Measurements from ENCODE around the gene ALG14.

ALG14 gene

DNA sequence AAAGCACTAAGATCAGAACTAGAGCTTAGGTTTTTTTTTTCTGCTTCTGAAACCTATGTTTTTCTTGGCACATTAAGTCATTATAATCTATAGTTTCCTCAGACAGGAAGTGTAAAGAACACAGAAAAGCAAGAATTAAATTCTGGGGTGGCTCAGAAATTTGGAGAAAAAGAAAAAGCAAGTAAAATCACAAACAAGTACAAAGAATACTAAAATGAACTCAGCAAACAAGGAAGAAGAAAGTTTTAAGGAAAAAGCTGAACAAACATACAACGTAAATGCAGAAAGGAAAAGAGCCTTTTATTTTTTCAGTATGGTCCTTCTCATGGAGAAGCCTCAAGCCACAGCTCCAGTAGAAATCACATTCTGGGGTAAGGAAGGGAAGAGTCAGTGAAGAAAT is 137.3 kb downstream of the ALG14 start:
- peaks cover 17% of the 10 kb centered on the region for H3K4me1 ChIP-seq (ENCODE audit: insufficient read depth, low read length)
- no peak overlapping the region for H3K27ac ChIP-seq (ENCODE audit: low read depth, low read length)

GRCh38 chr1:94935034-94935433 is 137.7 kb downstream of the ALG14 start:
- H3K4me3 ChIP-seq (ENCODE audit: low read length) = no peak overlapping the region
- no peaks in the 10 kb centered on the region for H3K27me3 ChIP-seq (ENCODE audit: insufficient read depth, low read length)
- H3K27ac ChIP-seq (ENCODE audit: low read depth, low read length) = no peak overlapping the region
- H3K9ac ChIP-seq (ENCODE audit: low read depth, low read length) = no peak overlapping the region
- H3K36me3 ChIP-seq (ENCODE audit: insufficient read depth, low read length) = 0 out of 2 replicates have a peak, but pooled peaks cover 4% of the 10 kb centered on the region
- H3K4me1 ChIP-seq (ENCODE audit: insufficient read depth, low read length) = peaks cover 18% of the 10 kb centered on the region
- H3K9me3 ChIP-seq (ENCODE audit: insufficient read depth, low read depth, low read length) = no peaks in the 10 kb centered on the region
- WGBS = 67% methylated on average over 1 of the region's 1 CpG

More for the DNA sequence above, 137.3 kb downstream of the ALG14 start:
- 0 out of 2 replicates have a peak, but pooled peaks cover 4% of the 10 kb centered on the region for H3K36me3 ChIP-seq (ENCODE audit: insufficient read depth, low read length)
- no peak overlapping the region for H3K4me3 ChIP-seq (ENCODE audit: low read length)
- no peaks in the 10 kb centered on the region for H3K9me3 ChIP-seq (ENCODE audit: insufficient read depth, low read depth, low read length)
- 100% methylated on average over 1 of the region's 1 CpG for WGBS
- H3K27me3 ChIP-seq (ENCODE audit: insufficient read depth, low read length) = no peaks in the 10 kb centered on the region
- no peak overlapping the region; the same call in 1 of the 2 replicates for H3K9ac ChIP-seq (ENCODE audit: low read depth, low read length)

GRCh38 chr1:94934551-94934950 is 138.2 kb downstream of the ALG14 start:
- peaks cover 23% of the 10 kb centered on the region for H3K4me1 ChIP-seq (ENCODE audit: insufficient read depth, low read length)
- H3K9ac ChIP-seq (ENCODE audit: low read depth, low read length) = no peak overlapping the region
- no peak overlapping the region for H3K4me3 ChIP-seq (ENCODE audit: low read length)
- WGBS = 95% methylated on average over 2 of the region's 2 CpGs
- H3K36me3 ChIP-seq (ENCODE audit: insufficient read depth, low read length) = 0 out of 2 replicates have a peak, but pooled peaks cover 4% of the 10 kb centered on the region
- no peaks in the 10 kb centered on the region for H3K27me3 ChIP-seq (ENCODE audit: insufficient read depth, low read length)
- no peaks in the 10 kb centered on the region for H3K9me3 ChIP-seq (ENCODE audit: insufficient read depth, low read depth, low read length)
- H3K27ac ChIP-seq (ENCODE audit: low read depth, low read length) = no peak overlapping the region

DNA sequence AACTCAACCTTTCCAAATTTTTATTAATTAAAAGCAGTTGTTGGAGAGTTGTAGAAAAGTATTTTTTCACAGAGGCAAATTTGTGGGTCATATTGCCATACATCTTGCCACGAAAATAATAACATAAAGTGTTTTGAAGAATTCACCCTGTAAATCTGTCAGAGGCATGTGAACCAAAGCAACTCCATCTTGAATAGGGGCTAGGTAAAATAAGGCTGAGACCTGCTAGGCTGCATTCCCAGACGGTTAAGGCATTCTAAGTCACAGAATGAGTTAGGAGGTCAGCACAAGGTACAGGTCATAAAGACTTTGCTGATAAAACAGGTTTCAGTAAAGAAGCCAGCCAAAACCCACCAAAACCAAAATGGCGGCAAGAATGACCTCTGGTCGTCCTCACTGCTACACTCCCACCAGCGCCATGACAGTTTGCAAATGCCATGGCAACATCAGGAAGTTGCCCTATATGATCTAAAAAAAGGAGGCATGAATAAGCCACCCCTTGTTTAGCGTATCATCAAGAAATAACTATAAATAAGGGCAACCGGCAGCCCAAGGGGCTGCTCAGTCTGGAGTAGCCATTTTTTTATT is 141.4 kb downstream of the ALG14 start:
- 0 out of 2 replicates have a peak, but pooled peaks cover 4% of the 10 kb centered on the region for H3K36me3 ChIP-seq (ENCODE audit: insufficient read depth, low read length)
- H3K27ac ChIP-seq (ENCODE audit: low read depth, low read length) = no peak overlapping the region
- H3K4me3 ChIP-seq (ENCODE audit: low read length) = no peak overlapping the region
- WGBS = 91% methylated on average over 7 of the region's 7 CpGs
- no peaks in the 10 kb centered on the region for H3K27me3 ChIP-seq (ENCODE audit: insufficient read depth, low read length)
- H3K9ac ChIP-seq (ENCODE audit: low read depth, low read length) = no peak overlapping the region
- no peaks in the 10 kb centered on the region for H3K9me3 ChIP-seq (ENCODE audit: insufficient read depth, low read depth, low read length)
- peaks cover 29% of the 10 kb centered on the region for H3K4me1 ChIP-seq (ENCODE audit: insufficient read depth, low read length)

DNA sequence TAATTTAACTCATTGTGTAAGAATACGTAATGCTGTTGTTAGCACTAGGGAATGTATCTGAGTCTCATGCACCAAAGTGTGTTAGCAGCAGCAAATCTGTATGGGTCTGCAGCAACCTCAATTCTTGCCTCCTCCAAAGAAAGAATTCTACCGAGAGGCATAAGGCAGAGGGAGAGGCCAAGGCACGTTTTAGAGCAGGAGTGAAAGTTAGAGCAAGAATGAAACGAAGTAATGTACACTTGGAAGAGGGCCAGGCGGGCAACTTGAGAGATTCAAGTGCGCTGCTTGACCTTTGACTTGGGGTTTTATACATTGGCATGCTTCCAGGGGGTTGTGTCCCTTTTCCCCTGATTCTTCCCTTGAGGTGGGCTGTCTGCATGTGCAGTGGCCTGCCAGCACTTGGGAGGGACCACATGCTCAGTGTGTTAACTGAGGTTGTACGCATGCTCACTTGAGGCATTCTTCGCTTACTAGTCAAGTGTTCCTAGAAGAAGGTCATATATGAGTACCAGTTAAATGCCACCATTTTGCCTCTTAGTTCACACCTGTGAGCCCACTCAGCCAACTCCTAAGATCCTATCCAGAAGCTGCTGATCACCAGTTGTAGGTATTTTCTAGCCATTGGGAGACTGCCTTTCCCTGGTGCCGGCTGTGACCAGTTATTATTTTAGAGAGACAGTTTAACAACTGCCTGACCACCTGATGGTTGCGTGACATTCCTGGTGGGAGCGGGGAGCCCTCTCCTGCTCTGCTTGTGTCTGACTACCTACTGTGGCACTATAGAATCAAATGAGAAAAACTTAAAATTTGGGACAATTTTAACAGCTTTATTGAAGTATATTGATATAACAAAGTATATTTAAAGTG is 143.2 kb downstream of the ALG14 start:
- Histone ChIP-seq H3K9me3 (ENCODE audit: insufficient read depth, low read depth, low read length) (no peaks in the 10 kb centered on the region), H3K27me3 (ENCODE audit: insufficient read depth, low read length) (no peaks in the 10 kb centered on the region), H3K4me1 (ENCODE audit: insufficient read depth, low read length) (peaks cover 28% of the 10 kb centered on the region), H3K27ac (ENCODE audit: low read depth, low read length) (no peak overlapping the region), H3K36me3 (ENCODE audit: insufficient read depth, low read length) (peaks cover 4% of the 10 kb centered on the region; the same call in 1 of the 2 replicates), H3K4me3 (ENCODE audit: low read length) (peak overlapping the region; percentile 89; the same call in 1 of the 2 replicates), H3K9ac (ENCODE audit: low read depth, low read length) (no peak overlapping the region)
- WGBS = 88% methylated on average over 11 of the region's 11 CpGs

DNA sequence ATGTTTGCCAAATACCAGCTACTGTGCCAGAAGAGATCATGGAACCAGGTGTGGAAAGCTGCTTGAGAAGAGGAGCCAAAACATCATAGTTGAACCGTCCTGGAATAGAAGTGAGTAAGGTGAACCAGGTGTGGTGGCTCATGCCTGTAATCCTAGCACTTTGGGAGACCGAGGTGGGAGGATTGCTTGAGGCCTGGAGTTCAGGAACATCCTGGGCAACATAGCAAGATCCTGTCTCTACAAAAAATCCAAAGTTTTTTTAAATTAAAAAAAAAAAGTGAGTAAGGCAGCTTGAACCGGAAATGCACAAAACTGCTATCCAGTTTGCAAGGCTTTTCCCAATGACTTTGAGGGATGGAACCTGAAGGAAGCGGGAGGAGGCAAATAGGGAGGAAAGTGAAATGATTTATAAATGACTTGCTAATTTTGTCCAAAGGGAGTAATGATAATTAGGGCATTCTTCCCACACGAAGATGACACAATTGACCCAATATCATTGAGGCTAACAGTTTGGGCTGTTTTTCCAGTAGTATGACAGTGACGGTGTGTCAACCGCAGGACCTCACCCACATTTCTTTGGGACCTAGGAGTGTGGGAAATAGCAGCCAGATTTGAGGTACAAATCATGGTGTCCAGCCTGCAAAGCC is 144.3 kb downstream of the ALG14 start:
- Histone ChIP-seq H3K4me3 (ENCODE audit: low read length) (peak overlapping the region; percentile 89), H3K9ac (ENCODE audit: low read depth, low read length) (peak overlapping the region; percentile 73), H3K36me3 (ENCODE audit: insufficient read depth, low read length) (peaks cover 4% of the 10 kb centered on the region; the same call in 1 of the 2 replicates), H3K27ac (ENCODE audit: low read depth, low read length) (peak overlapping the region; percentile 86), H3K9me3 (ENCODE audit: insufficient read depth, low read depth, low read length) (no peaks in the 10 kb centered on the region), H3K4me1 (ENCODE audit: insufficient read depth, low read length) (peaks cover 36% of the 10 kb centered on the region), H3K27me3 (ENCODE audit: insufficient read depth, low read length) (no peaks in the 10 kb centered on the region)
- WGBS = 90% methylated on average over 7 of the region's 7 CpGs

- Histone ChIP-seq H3K27ac (ENCODE audit: low read depth, low read length) (peak overlapping the region; percentile 86), H3K27me3 (ENCODE audit: insufficient read depth, low read length) (no peaks in the 10 kb centered on the region), H3K9ac (ENCODE audit: low read depth, low read length) (peak overlapping the region; percentile 73), H3K36me3 (ENCODE audit: insufficient read depth, low read length) (peaks cover 9% of the 10 kb centered on the region), H3K4me3 (ENCODE audit: low read length) (peak overlapping the region; percentile 89), H3K9me3 (ENCODE audit: insufficient read depth, low read depth, low read length) (no peaks in the 10 kb centered on the region), H3K4me1 (ENCODE audit: insufficient read depth, low read length) (peaks cover 44% of the 10 kb centered on the region)
- 9% methylated on average over 40 of the region's 40 CpGs for WGBS
Measured at GRCh38 chr1:94927405-94928175, 145.2 kb downstream of the ALG14 start.

- no peaks in the 10 kb centered on the region for H3K9me3 ChIP-seq (ENCODE audit: insufficient read depth, low read depth, low read length)
- H3K36me3 ChIP-seq (ENCODE audit: insufficient read depth, low read length) = peaks cover 13% of the 10 kb centered on the region
- H3K4me3 ChIP-seq (ENCODE audit: low read length) = peak within 1 kb of the TSS; percentile 89
- H3K4me1 ChIP-seq (ENCODE audit: insufficient read depth, low read length) = peaks cover 46% of the 10 kb centered on the region
- WGBS = under 1% methylated on average over 57 of the region's 57 CpGs
- peak within 1 kb of the TSS; percentile 96 for H3K9ac ChIP-seq (ENCODE audit: low read depth, low read length)
- H3K27me3 ChIP-seq (ENCODE audit: insufficient read depth, low read length) = no peaks in the 10 kb centered on the region
- H3K27ac ChIP-seq (ENCODE audit: low read depth, low read length) = peak within 1 kb of the TSS; percentile 96
Measured at GRCh38 chr1:94926915-94927404, 145.8 kb downstream of the ALG14 start, which contains the start of gene CNN3. Gene CNN3, minus strand, starts transcription at chr1:94927110. Its CDS starts 216 bp downstream, at chr1:94926894.

GRCh38 chr1:94926126-94926914 is 146.4 kb downstream of the ALG14 start:
- Histone ChIP-seq H3K9ac (ENCODE audit: low read depth, low read length) (peak overlapping the region; percentile 96), H3K4me1 (ENCODE audit: insufficient read depth, low read length) (peaks cover 51% of the 10 kb centered on the region), H3K4me3 (ENCODE audit: low read length) (peak overlapping the region; percentile 89), H3K27me3 (ENCODE audit: insufficient read depth, low read length) (no peaks in the 10 kb centered on the region), H3K36me3 (ENCODE audit: insufficient read depth, low read length) (peaks cover 16% of the 10 kb centered on the region), H3K9me3 (ENCODE audit: insufficient read depth, low read depth, low read length) (no peaks in the 10 kb centered on the region), H3K27ac (ENCODE audit: low read depth, low read length) (peak overlapping the region; percentile 96)
- under 1% methylated on average over 78 of the region's 78 CpGs for WGBS
